Tibial nerve (tissue), 4 donors: ENCODE data around the gene LSP1. TPM values are rescaled to one million over a fixed set of nuclear protein-coding genes. Genes with fewer than 3 reads are reported as not detected.

Experiments
- small RNA-seq: library from RNA; depleted of rRNA; stranded (forward); fragments of <200 nt; gene quantifications from one replicate; pipeline ENCODE3, GENCODE V24; 2016
- total RNA-seq, 4 donors: library from RNA; depleted of rRNA; stranded (reverse); fragments of >200 nt; gene quantifications; one replicate each; pipeline ENCODE4 v1.1.0, GENCODE V29; 2016

The LSP1 gene
- total RNA-seq, 4 donors from 2014 or later, result 36.9 to 69.0 (median 50.2) TPM

Small RNAs within 50 kb of the gene (small RNA-seq; reads per million reads assigned to genes)
- gene AC051649.1 (not detected), gene MIR4298 (not detected)

Other genes starting within 250 kb of the LSP1 start
- gene KRTAP5-3, start 244.6 kb upstream of the LSP1 start, total RNA-seq, result not detected
- gene KRTAP5-4, start 230.9 kb upstream of the LSP1 start, total RNA-seq, result not detected
- not detected for gene KRTAP5-5, start 223.3 kb upstream of the LSP1 start, total RNA-seq
- not detected for gene KRTAP5-6, start 155.9 kb upstream of the LSP1 start, total RNA-seq
- gene IFITM10, start 102.5 kb upstream of the LSP1 start, total RNA-seq, result 10 to 100 TPM in 2 of 4 donors, 1 to 10 TPM in 2; 5.9 to 54.9 (median 13.8) TPM
- 100 to 1,000 TPM; 385 to 583 (median 429) TPM for gene CTSD, start 89.2 kb upstream of the LSP1 start, total RNA-seq
- 1 to 10 TPM in 2 of 4 donors, under 1 TPM in 1, not detected in 1; 0.39 to 4.2 (median 1.0) TPM for gene SYT8, start 18.1 kb upstream of the LSP1 start, total RNA-seq
- gene TNNI2, start 14.1 kb upstream of the LSP1 start, total RNA-seq, result not detected
- not detected for gene PRR33, start 38.8 kb downstream of the LSP1 start, total RNA-seq
- 1 to 10 TPM; 4.4 to 8.6 (median 6.1) TPM for gene TNNT3, start 66.6 kb downstream of the LSP1 start, total RNA-seq
- 100 to 1,000 TPM in 3 of 4 donors, 10 to 100 TPM in 1; 81.9 to 139 (median 136) TPM for gene MRPL23, start 94.2 kb downstream of the LSP1 start, total RNA-seq
- 100 to 1,000 TPM; 355 to 642 (median 407) TPM for gene H19, start 144.8 kb downstream of the LSP1 start, total RNA-seq